NCI-H2081 (cell line): Measurements from ENCODE around the gene ARHGEF26.

Experiments used
- DNase-seq, 2 experiments: peaks; one replicate each; lab custom pipeline; 2025; lab: John Stamatoyannopoulos, UW

ARHGEF26 gene

GRCh38 chr3:154156530-154156929 lies 35.3 kb downstream of the ARHGEF26 start:
- DNase-seq = no peak

- DNase-seq = no peak
Measured at GRCh38 chr3:154161806-154162205, 40.6 kb downstream of the ARHGEF26 start.

- DNase-seq = no peak
Measured at GRCh38 chr3:154164387-154164786, 43.2 kb downstream of the ARHGEF26 start.

GRCh38 chr3:154168998-154169795 lies 48.0 kb downstream of the ARHGEF26 start:
- DNase-seq = no peak

- no peak for DNase-seq
Measured at GRCh38 chr3:154169796-154170110, 48.6 kb downstream of the ARHGEF26 start.

GRCh38 chr3:154170300-154170699 lies 49.1 kb downstream of the ARHGEF26 start:
- no peak for DNase-seq

- DNase-seq = no peak
Measured at GRCh38 chr3:154175041-154175440, 53.9 kb downstream of the ARHGEF26 start.

- DNase-seq = no peak
Measured at GRCh38 chr3:154176036-154176435, 54.8 kb downstream of the ARHGEF26 start.

- no peak for DNase-seq
Measured at GRCh38 chr3:154177406-154177805, 56.2 kb downstream of the ARHGEF26 start.

GRCh38 chr3:154178172-154178571 lies 57.0 kb downstream of the ARHGEF26 start:
- no peak for DNase-seq

- no peak for DNase-seq
Measured at GRCh38 chr3:154180836-154181691, 59.9 kb downstream of the ARHGEF26 start.

GRCh38 chr3:154182322-154182922 lies 61.2 kb downstream of the ARHGEF26 start:
- DNase-seq = peak in 1 of 2 experiments; percentile 22

- no peak for DNase-seq
Measured at GRCh38 chr3:154182975-154183374, 61.8 kb downstream of the ARHGEF26 start.

- DNase-seq = no peak
Measured at GRCh38 chr3:154184582-154184981, 63.4 kb downstream of the ARHGEF26 start.

- no peak for DNase-seq
Measured at GRCh38 chr3:154188437-154188836, 67.2 kb downstream of the ARHGEF26 start.

- DNase-seq = no peak
Measured at GRCh38 chr3:154188846-154189245, 67.7 kb downstream of the ARHGEF26 start.

GRCh38 chr3:154191520-154191919 lies 70.3 kb downstream of the ARHGEF26 start:
- no peak for DNase-seq

- DNase-seq = no peak
Measured at GRCh38 chr3:154192225-154192624, 71.0 kb downstream of the ARHGEF26 start.

- no peak for DNase-seq
Measured at GRCh38 chr3:154193000-154193615, 71.9 kb downstream of the ARHGEF26 start.

GRCh38 chr3:154194877-154195276 lies 73.7 kb downstream of the ARHGEF26 start:
- no peak for DNase-seq

- no peak for DNase-seq
Measured at GRCh38 chr3:154195620-154196356, 74.6 kb downstream of the ARHGEF26 start.

- no peak for DNase-seq
Measured at GRCh38 chr3:154197751-154198150, 76.6 kb downstream of the ARHGEF26 start.
